Measurements from ENCODE around the gene SNRPA.

- no peak for TF ChIP-seq CTCF (IDR thresholded peaks at IDR 0.05)
- TF ChIP-seq POLR2A (IDR thresholded peaks at IDR 0.05), result no peak
Observed at GRCh38 chr19:40723661-40724254, 27.2 kb upstream of the SNRPA start.

Data from body of pancreas (tissue), 4 donors.